ENCODE measurements around the gene UMAD1.
A peak's percentile ranks its signal among the peaks of the same experiment; 100 is the strongest.

The UMAD1 gene

DNA sequence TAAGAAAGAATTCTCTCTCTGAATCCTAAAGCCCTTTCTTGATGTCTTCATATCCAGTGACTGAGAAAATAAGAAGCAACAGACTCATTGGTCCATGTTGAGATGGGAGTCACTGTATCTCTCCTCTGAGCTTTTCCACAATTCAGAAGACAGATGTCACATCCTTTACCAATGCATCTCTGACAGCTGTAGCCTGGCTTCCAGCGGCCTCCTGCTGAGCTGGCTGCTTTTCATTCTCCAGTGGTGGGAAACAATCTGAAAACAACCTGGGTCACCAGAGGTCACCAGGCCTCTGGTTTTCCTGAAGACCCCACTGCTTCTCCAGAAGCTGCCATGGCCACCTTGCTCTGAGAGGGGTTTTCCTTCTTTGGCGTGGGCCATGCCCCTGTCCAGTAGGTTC is 96.1 kb downstream of the UMAD1 start:
- no peak for DNase-seq

GRCh38 chr7:7737674-7738073 is 97.1 kb downstream of the UMAD1 start:
- DNase-seq, result no peak

- DNase-seq, result no peak
These were observed 97.6 kb downstream of the UMAD1 start for GRCh38 chr7:7738177-7738576.

- no peak for DNase-seq
These were observed 98.1 kb downstream of the UMAD1 start for GRCh38 chr7:7738622-7739021.

GRCh38 chr7:7739204-7740036 is 98.9 kb downstream of the UMAD1 start:
- DNase-seq, result no peak

GRCh38 chr7:7740037-7740355 is 99.4 kb downstream of the UMAD1 start:
- DNase-seq, result no peak

DNA sequence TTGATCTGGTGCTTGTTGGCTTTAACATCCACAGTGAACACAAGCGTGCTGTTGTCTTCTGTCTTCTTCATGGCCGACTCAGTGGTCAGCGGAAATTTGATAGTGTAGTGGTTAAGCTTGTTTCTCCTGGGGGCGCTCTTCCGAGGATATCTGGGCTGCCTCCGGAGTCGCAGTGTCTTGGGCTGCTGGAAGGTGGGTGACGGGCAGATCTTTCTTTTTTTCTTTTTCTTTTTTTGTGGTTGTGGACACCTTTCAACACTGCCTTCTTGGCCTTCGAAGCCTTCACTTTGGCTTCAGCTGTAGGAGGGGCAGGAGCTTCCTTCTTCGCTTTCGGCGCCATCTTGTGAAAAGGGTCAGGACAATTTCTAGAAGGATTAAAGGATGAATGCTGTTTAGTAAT is 101.7 kb downstream of the UMAD1 start:
- DNase-seq, result no peak

- DNase-seq, result no peak
These were observed 104.7 kb downstream of the UMAD1 start for GRCh38 chr7:7745258-7745657.

- no peak for DNase-seq
These were observed 105.4 kb downstream of the UMAD1 start for GRCh38 chr7:7745966-7746365.

GRCh38 chr7:7746458-7746857 is 105.9 kb downstream of the UMAD1 start:
- DNase-seq, result peak; percentile 10

- no peak for DNase-seq
These were observed 110.2 kb downstream of the UMAD1 start for GRCh38 chr7:7750571-7751242.

DNA sequence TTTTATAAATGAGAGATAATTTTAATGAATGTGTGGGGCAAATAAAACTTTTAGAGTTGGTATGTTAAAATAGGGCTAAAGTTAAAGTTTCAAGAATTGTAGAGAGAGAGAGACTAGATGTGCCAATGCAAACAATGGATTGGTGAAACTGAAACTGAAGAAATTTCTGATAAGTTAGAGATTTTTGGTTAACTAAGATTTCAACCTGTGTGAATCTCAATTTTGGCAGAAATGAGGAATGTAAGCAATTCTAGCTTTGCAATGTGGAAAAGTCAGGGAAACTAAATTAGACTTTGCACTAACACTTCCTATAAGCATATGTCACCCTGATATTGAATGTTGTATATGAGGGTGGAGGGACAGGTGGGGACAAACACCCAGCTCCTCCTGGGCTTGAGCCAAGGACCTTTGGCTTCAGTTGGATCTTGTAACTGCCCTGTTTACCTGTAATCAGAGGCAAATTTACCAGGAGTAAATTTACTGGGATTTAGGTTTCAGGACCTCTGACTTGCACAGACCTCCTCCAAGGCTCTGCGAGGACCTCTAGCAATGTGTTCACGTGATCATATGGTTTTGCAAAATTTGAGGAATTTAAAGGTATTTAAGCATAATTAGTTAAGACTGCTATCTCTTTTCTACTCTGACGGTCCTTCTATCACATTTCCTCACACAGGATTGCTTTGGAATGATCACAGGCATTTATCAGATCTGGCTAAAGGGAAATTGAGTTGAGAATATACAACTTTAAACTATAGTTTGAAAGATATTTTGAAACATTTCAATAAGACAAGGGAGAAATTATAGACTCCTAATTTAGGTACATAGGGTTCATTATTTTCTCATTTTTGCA is 110.9 kb downstream of the UMAD1 start:
- DNase-seq, result no peak

DNA sequence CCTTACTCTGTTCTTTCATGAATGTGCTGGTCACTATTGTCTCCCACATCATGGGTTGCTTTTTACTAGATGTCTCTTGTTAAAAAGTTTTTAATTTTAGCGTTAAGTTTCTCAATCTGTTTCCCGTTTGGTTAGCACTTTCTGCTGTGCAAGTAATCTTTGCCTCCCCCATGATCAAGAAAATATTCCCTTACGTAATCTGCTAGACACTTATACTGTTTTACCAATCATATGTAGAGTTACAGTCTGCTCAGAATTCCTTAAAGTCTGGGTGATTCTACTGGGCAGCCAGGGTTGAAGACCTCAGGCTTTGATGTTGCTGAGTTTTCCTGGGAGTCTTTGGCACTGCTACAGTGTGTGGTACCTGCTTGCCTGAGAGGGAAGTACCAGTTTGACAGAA is 116.0 kb downstream of the UMAD1 start:
- DNase-seq, result no peak

GRCh38 chr7:7757576-7757975 is 117.0 kb downstream of the UMAD1 start:
- no peak for DNase-seq

GRCh38 chr7:7761340-7761973 is 120.9 kb downstream of the UMAD1 start:
- peak; percentile 77 for DNase-seq

DNA sequence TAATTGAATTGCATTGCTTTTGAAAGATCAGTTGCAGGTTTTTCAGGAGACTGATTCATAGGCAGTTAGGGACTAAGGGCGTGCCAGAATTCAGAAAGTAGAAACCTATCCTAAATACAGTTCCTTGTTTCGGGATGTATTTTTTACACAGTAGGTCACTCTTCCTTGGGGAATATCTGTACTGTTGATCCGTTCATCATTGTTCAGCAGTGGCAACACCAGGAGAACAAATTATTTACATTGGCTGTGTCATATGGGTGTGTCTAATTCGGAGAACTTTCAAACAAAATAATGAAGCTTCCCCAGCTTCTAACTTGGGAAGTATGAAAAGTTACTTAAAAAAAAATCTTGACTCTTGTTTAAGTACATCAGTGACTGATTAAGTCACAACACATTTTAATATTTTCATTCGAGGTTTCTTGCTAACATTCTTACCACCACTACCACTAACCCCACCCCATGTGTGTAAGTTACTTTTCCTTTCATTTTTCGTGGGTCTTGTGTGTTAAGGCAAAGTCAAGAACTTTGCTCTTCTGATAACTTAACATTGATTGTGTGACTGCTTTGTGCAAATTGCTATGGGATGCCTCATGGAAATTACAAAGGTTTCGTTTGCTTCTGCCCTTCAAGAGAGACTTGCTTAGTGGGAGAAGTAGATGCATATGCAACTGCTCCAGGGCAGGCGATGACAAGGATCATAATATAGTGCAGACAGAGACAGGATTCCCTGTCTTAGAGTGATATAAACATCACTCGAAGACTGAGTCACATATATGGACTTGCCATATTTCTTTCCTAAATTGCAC is 121.6 kb downstream of the UMAD1 start:
- DNase-seq, result peak; percentile 82

GRCh38 chr7:7764520-7765396 is 124.2 kb downstream of the UMAD1 start:
- peak; percentile 14 for DNase-seq

DNA sequence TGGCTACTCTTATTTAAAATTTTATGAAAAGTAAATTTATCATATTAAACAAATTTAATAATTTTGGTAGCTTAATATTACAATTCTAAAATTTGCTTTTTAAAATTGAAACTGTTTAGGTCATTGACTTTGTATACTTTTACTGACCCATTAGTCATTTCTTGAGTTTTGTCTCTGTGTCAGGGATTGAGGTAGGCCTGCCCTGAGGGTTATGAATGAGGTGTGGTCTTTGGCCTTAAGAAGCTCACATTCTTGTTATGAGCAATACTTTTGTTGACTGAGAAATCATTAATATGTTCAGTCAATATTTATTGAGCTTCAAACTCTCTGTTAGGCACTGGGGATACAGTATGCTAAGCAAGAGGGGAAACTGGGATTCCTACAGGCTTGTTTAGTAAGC is 124.9 kb downstream of the UMAD1 start:
- DNase-seq, result no peak

DNA sequence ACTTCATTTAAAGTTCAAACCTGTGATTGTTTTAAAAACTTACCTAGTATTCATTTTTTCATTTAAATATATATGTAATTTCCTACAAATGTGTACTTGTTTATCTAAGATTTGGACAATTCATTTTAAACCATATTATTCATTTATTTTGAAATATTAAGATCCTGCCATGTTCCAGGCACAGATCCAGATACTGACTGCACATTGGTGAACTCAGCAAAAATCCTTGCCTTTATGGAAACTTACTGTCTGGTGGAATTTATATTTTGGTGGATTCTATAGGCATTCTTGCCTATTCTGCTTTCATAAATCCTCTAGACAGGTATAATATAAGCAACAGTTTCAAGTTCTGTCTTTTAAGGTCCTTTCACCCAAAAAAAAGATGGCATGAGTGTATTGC is 126.1 kb downstream of the UMAD1 start:
- DNase-seq, result peak; percentile 12

DNA sequence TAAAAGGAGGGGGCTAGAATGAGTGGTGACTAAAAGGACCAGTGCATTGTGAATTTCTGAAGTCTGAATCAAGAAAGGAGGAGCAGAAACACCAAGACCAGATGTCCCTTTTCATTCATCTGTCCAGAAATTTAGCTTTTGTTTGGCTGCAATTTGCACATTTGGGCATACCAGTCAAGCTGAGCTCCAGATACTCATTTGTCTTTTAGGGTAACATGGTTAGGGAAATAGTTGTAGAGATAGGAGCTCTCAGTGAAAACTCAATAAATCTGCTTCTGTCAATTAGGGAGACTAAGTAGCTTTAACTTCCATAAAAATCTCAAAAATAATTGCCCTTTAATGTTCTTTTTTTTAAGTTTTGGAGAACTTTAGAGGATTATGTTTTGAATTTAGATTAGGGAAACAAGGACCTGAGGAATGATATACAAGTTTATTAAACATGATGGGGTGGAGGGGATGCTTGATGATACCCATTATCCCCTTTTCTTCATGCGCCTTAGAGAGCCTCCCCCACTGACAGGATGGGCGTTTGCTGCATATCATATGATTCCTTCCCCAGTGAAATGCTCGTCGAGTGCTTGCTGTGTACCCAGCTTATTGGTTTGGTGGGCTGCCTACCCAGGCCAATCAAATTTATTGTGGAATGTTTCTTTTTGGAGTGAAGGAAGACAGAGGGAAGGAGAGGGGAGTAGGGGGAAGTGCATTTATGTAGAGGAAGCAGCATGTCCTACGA is 128.6 kb downstream of the UMAD1 start:
- DNase-seq, result no peak
